Esophagus (tissue), 2 donors: ENCODE results near the gene SCN11A. TPM values are rescaled to one million over a fixed set of nuclear protein-coding genes. Genes with fewer than 3 reads are reported as not detected.

Source experiments
- H3K27ac ChIP-seq, 2 donors: one replicate each; pipeline ENCODE4 v1.5.1; 2013; ENCODE audit warnings: low read depth in 2 of 2, mild to moderate bottlenecking in 2 of 2, inconsistent platforms in 1 of 2, low read length in 1 of 2, moderate library complexity in 1 of 2
- H3K27me3 ChIP-seq, 2 donors: one replicate each; pipeline ENCODE4 v1.6.1; 2013; ENCODE audit warnings: low read length in 2 of 2, control low read depth in 1 of 2, mild to moderate bottlenecking in 1 of 2; ENCODE audit not compliant: insufficient read depth in 2 of 2, control insufficient read depth in 1 of 2
- H3K36me3 ChIP-seq, 2 donors: one replicate each; pipeline ENCODE4 v1.6.1; 2013; ENCODE audit warnings: low read length in 1 of 2; ENCODE audit not compliant: control insufficient read depth in 2 of 2, insufficient read depth in 2 of 2
- H3K4me1 ChIP-seq, 2 donors: one replicate each; pipeline ENCODE4 v1.6.1; 2013; ENCODE audit warnings: low read length in 1 of 2; ENCODE audit not compliant: control insufficient read depth in 2 of 2, insufficient read depth in 2 of 2
- H3K4me3 ChIP-seq, 2 donors: one replicate each; pipeline ENCODE4 v1.5.1; 2013; ENCODE audit warnings: low read length in 2 of 2, mild to moderate bottlenecking in 2 of 2, low read depth in 1 of 2, moderate library complexity in 1 of 2
- H3K9me3 ChIP-seq, 2 donors: one replicate each; pipeline ENCODE4 v1.6.1; 2013; ENCODE audit warnings: mild to moderate bottlenecking in 2 of 2, low read depth in 1 of 2, low read length in 1 of 2, moderate library complexity in 1 of 2; ENCODE audit not compliant: control insufficient read depth in 2 of 2, insufficient read depth in 1 of 2
- WGBS, 2 donors: extraction: QIAGEN DNeasy Blood & Tissue Kit; methylation state at CpG; one replicate each; pipeline ENCODE4 v1.1.7; 2013; 5-methylcytosine and 5-hydroxymethylcytosine counted together
- polyA plus RNA-seq, 2 donors: library from polyadenylated mRNA; stranded (reverse); fragments of 200-250 nt; gene quantifications; one replicate each; pipeline ENCODE4 v1.2.3, GENCODE V29; 2013
- donor health status: healthy with polysubstance abuse.
- donor health status: Bipolar disorder and iron deficiency.

The SCN11A gene
- polyA plus RNA-seq, result under 1 TPM in 1 of 2 donors, not detected in 1; 0.02 TPM

DNA sequence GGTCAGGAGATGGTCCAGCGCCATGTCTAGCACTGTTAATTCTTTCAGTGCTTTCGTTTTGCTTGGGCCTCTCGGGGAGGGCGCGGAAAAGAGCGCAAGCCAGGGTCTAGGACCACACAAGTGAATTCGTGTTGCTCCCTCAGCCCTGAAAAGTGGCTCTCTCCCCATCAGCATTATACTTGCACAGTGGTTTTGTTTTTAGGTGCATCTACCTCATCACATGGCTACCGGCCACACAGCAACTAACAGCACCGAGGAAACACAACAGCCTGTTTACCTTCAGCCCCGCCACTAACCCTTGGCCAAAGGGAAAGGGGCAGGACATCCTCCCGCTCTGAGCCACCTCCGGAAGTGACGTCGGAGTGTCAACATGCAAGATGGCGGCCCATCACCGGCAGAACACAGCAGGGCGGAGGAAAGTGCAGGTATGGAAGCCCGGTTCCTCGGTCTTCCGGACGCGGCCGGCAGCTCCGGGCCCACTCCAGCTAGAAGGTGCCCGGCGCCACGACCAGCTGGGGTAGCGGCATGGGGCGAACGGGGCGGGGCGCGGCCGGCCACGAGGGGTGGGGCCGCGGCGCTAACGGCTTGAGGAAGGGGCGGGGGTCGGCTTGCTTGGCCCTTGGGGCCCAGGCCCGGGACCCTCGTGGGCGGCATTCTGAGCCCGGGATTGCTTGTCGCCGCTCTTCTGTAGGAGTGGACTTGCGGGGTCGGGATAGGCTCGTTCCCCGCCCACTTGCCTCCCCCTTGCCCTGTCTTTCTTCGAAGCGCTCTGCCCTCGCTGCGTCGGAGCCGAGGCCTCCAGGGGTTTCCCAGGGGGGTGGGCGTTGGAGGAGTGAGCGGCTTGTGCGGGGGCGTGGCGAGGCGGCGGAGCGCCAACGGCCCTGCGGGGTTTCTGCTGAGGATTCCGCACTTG lies at the start of gene SCN11A, which contains the start of gene WDR48:
Gene SCN11A (minus strand): TSS at position 296 of the 913 bp plus-strand sequence. CDS start 101,582 bp downstream, outside the sequence.
Gene WDR48 (plus strand): TSS at position 368 of the 913 bp plus-strand sequence. CDS start 10 bp downstream, at position 378.
- Histone ChIP-seq H3K27ac (peak within 1 kb of the TSS; percentile 66 to 91), H3K4me1 (no peaks in the 10 kb centered on the region), H3K4me3 (peak within 1 kb of the TSS; percentile 68 to 85), H3K9me3 (no peaks in the 10 kb centered on the region), H3K27me3 (no peaks in the 10 kb centered on the region), H3K36me3 (no peaks in the 10 kb centered on the region)
- WGBS, 2 donors, result 1% methylated on average over 68 of the region's 68 CpGs

DNA sequence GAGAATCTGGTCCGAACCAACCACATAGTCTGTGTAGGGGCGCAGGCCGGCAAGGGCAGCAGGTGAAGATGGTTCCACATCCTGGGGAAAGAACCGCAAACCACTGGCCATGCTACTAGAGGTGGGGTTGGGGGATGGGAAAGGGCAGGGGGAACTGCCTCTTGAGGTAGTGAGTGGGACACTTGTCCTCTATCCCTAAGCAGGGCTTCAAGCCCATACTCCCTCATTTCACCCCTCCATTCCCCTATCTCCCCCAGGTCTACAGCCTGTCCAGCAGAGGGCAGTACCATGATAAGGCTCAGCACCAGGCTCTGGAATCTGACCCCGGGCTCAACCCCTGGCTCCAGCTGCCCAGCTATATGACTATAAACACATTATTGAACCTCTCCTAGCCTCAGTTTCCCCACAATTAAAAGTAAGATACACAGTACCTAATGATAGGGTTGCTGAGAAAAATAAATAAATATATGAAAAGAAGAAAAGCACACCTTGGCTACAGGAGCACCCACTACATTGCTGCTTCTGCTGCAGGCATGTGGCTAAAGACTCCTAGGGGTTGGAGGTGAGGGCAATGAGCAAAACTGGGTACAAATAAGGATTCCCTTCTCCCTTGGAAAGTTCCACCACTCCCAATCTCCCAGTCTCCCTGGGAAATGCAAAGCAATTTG lies 49.4 kb upstream of the SCN11A start:
- Histone ChIP-seq H3K4me1 (peaks cover 7 to 9% of the 10 kb centered on the region in 2 donors), H3K4me3 (no peak overlapping the region), H3K27me3 (no peaks in the 10 kb centered on the region), H3K36me3 (peaks cover 23 to 38% of the 10 kb centered on the region in 2 donors), H3K27ac (no peak overlapping the region), H3K9me3 (no peaks in the 10 kb centered on the region)
- 81 to 84% methylated on average over 5 of the region's 5 CpGs for WGBS, 2 donors

DNA sequence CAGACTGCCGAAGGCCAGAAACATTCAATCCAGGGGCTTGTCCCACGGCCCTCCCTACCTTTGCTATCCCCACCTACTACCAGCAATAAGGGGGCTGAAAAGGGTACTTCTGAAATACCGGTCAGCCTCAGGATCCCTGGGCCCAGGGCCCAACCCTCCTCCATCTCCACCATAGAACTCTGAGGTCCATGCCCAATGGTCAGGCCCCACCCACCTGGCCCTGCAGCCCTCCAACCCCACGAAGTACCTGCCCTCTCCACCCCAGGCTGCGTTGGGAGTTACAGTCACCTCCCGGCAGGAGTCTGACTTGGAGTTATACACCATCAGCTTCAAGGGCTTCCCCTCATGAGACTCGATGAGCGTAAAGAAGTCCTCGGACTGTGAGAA lies 48.7 kb upstream of the SCN11A start:
- 89 to 90% methylated on average over 9 of the region's 9 CpGs for WGBS, 2 donors
- H3K36me3 ChIP-seq, result peaks cover 23 to 41% of the 10 kb centered on the region in 2 donors

DNA sequence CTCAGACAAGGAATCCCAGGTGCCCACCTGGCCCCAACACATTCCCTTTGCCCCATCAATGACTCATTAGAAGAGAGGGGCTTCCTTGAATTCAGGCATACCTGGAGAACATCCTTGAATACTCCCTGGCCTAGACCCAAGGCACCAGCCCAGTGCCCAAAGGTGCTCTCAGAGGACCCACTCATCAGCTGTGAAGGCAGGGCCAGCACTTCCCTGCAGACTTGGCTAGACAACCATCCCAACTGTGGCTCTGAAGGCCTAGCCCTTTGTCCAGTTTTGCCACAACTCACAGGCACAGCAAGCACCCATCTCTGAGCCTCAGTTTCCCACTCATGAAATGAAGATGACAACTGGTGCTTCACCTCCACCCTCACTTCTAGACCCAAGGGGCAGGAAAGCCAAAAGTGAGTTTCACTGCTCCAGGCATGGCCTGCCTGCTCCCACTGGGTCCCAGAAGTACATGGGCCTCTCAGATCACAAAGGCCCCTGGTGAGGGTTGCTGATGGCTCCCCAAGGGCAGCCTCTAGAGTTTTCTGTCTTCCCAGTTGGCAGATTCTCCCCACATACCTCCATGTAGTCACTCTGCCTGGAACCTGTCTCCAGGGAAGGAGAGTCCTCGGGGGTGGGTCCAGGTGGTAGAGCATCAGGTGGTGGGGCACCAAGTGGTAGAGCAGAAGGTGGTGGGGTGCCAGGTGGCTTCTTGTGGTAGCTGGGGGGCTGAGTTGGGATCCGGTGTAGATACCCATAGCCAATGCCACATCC lies 48.2 kb upstream of the SCN11A start:
- no peak overlapping the region for H3K4me3 ChIP-seq
- H3K9me3 ChIP-seq, result no peaks in the 10 kb centered on the region
- peaks cover 4 to 9% of the 10 kb centered on the region in 2 donors for H3K4me1 ChIP-seq
- 93 to 96% methylated on average over 2 of the region's 2 CpGs for WGBS, 2 donors
- no peak overlapping the region for H3K27ac ChIP-seq
- H3K36me3 ChIP-seq, result peaks cover 23 to 42% of the 10 kb centered on the region in 2 donors
- no peaks in the 10 kb centered on the region for H3K27me3 ChIP-seq

More for the DNA sequence above, 48.7 kb upstream of the SCN11A start:
- Histone ChIP-seq H3K4me1 (peaks cover 7 to 9% of the 10 kb centered on the region in 2 donors), H3K27ac (no peak overlapping the region), H3K9me3 (no peaks in the 10 kb centered on the region), H3K4me3 (no peak overlapping the region), H3K27me3 (no peaks in the 10 kb centered on the region)

DNA sequence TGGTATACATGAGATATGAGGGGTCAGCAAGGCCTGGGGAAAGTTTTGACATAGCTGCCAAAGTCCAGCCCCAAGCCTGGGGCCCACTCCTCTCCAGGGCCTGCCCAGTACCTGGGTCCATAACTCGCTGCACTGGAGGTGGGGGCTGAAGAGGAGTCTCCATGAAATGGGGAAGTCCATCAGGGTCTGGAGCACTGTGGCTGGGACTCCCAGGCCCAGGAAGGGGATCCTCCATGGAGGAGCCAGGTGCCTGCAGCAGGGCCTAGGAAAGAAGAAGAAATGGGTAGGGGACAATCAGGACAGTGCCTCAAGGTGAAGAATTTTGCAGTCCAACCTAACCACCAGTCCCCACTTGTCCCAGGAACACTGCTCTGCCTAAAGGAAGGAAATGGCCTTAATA lies 47.5 kb upstream of the SCN11A start:
- no peak overlapping the region for H3K27ac ChIP-seq
- no peak overlapping the region for H3K4me3 ChIP-seq
- WGBS, 2 donors, result 73 to 90% methylated on average over 1 of the region's 1 CpG
- H3K9me3 ChIP-seq, result no peaks in the 10 kb centered on the region
- no peaks in the 10 kb centered on the region for H3K27me3 ChIP-seq
- peaks cover 23 to 46% of the 10 kb centered on the region in 2 donors for H3K36me3 ChIP-seq
- H3K4me1 ChIP-seq, result peaks cover 3 to 4% of the 10 kb centered on the region in 2 donors

DNA sequence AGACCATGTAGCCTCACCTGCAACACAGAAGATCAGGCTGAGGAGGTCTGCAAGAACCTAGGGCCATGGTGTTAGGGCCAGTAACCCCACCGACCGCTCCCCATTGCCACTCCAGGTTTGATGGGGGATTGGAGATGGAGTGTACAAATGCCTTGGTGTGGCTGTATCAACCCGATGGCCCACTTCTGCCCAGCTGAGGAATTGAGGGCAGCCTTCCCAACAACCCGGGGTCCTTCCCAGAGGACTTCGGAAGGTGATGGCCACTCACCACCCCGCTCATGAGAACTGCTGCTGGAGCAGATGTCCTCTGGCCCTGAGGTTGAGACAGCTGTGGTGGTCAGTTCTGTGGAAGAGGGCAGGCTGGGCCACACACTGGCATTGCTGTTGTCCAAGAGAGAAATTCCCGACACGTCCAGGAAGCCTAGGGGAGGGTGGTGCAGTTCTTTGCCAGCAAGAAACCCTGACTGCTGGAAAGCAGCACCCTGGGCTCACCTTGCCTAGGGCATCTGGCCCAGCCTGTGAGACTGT lies 46.8 kb upstream of the SCN11A start:
- Histone ChIP-seq H3K36me3 (peaks cover 23 to 46% of the 10 kb centered on the region in 2 donors), H3K4me1 (peaks cover 0 to 4% of the 10 kb centered on the region in 2 donors), H3K4me3 (no peak overlapping the region), H3K27ac (no peak overlapping the region), H3K9me3 (no peaks in the 10 kb centered on the region), H3K27me3 (no peaks in the 10 kb centered on the region)
- WGBS, 2 donors, result 90 to 91% methylated on average over 8 of the region's 8 CpGs

DNA sequence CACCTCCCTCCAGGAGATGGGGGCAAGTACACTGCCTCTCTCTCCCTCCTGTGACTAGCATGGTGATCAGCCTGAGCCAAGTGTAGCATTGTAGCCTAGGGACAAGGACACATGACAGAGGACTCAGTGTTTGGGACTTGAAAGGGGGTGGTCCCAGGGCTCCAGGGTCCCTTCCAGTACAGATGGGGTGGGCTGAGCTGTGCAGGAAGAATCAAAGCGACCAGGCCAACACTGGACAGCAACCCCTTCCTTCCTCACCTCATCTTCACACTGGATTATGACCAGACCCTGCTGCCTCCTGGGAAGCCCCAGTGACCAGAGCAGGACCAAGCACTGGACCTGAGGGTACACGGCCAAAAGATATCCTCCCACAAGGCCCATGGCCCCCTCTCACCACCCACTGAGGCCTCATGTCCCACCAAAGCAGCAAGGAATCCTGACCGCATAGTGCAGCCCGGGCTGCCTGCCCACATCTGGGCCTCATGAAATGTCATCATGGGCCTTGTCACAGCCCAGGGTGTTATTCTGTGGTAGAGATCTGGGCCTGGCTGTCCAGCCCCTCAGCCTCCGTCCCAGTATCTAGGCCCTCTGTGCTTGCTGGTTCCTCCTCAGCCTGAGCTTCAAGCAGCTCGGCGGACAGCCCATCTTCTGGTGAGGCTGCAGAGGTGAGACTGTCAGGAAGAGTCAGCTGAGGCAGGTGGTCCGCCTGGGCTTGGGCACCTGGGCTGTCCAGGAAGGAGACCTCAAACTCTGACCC lies 46.1 kb upstream of the SCN11A start:
- Histone ChIP-seq H3K27me3 (no peaks in the 10 kb centered on the region), H3K9me3 (no peaks in the 10 kb centered on the region), H3K27ac (no peak overlapping the region), H3K4me1 (peaks cover 0 to under 1% of the 10 kb centered on the region in 2 donors), H3K4me3 (no peak overlapping the region), H3K36me3 (peaks cover 23 to 50% of the 10 kb centered on the region in 2 donors)
- WGBS, 2 donors, result 86 to 88% methylated on average over 8 of the region's 8 CpGs

DNA sequence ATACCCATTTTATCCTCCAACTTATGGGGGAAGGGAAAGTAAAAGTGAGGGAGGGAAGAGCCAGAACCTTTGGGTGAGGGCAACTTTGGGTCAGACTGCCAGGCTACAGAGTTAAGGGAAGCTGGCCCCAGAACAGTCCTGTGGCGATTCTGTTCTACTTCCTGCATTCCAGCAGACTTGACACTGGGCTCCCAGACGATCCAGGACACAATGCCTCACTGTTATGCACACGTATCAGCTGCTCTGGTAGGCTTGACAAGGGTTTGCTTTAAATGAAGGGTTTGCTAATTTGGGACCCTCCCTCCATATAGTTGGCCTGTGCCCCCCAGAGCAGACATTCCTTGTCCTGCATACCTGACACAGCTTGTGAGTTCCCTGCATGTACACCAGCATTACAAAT lies 45.0 kb upstream of the SCN11A start:
- Histone ChIP-seq H3K4me3 (no peak overlapping the region), H3K27me3 (no peaks in the 10 kb centered on the region), H3K36me3 (peaks cover 23 to 51% of the 10 kb centered on the region in 2 donors), H3K27ac (no peak overlapping the region), H3K9me3 (no peaks in the 10 kb centered on the region), H3K4me1 (no peaks in the 10 kb centered on the region)
- 37 to 47% methylated on average over 3 of the region's 3 CpGs for WGBS, 2 donors
